Activated CD4-positive, alpha-beta memory T cell treated with anti-CD3 and anti-CD28 coated beads for 36 hours (primary cell): ENCODE data around the gene SAPCD2. TPM values are rescaled to one million over a fixed set of nuclear protein-coding genes. Genes with fewer than 3 reads are reported as not detected.

Source experiments
- CTCF ChIA-PET: fragments of 350-600 bp; sonication (Branson Sonifier 250); formaldehyde crosslinking; loops from one replicate; lab custom pipeline; 2021; ENCODE audit warnings: antibody characterized with exemption, inconsistent platforms; lab: Charles Lee
- POLR2A ChIA-PET: fragments of 350-600 bp; sonication (Branson Sonifier 250); formaldehyde crosslinking; loops from one replicate; lab custom pipeline; 2021; ENCODE audit warnings: antibody characterized with exemption; lab: Charles Lee
- DNase-seq: peaks from one replicate; pipeline ENCODE4 v3.0.0-alpha.2; 2020
- H3K27ac Mint-ChIP-seq: one replicate; pipeline ENCODE4 v1.8.0; 2021; ENCODE audit warnings: mixed read lengths
- H3K27me3 Mint-ChIP-seq: one replicate; pipeline ENCODE4 v1.8.0; 2021; ENCODE audit warnings: mixed read lengths
- H3K36me3 Mint-ChIP-seq: one replicate; pipeline ENCODE4 v1.8.0; 2021; ENCODE audit warnings: mixed read lengths
- H3K4me1 Mint-ChIP-seq: one replicate; pipeline ENCODE4 v1.8.0; 2021; ENCODE audit warnings: low read depth, mixed read lengths
- H3K4me3 Mint-ChIP-seq: one replicate; pipeline ENCODE4 v1.8.0; 2021; ENCODE audit warnings: mild to moderate bottlenecking, mixed read lengths
- H3K9me3 Mint-ChIP-seq: one replicate; pipeline ENCODE4 v1.8.0; 2021; ENCODE audit warnings: mixed read lengths
- intact Hi-C: fragments of 100-400 bp; cut with micrococcal nuclease; formaldehyde crosslinking; loops from one replicate; pipeline ENCODE4 v1.15.1; 2023
- total RNA-seq, 2 experiments: library from RNA; stranded (reverse); gene quantifications; one replicate each; pipeline ENCODE4 v1.2.3, GENCODE V29; 2021

Gene SAPCD2
- total RNA-seq, 2 experiments from 2014 or later, result 6.4 to 6.6 TPM

DNA sequence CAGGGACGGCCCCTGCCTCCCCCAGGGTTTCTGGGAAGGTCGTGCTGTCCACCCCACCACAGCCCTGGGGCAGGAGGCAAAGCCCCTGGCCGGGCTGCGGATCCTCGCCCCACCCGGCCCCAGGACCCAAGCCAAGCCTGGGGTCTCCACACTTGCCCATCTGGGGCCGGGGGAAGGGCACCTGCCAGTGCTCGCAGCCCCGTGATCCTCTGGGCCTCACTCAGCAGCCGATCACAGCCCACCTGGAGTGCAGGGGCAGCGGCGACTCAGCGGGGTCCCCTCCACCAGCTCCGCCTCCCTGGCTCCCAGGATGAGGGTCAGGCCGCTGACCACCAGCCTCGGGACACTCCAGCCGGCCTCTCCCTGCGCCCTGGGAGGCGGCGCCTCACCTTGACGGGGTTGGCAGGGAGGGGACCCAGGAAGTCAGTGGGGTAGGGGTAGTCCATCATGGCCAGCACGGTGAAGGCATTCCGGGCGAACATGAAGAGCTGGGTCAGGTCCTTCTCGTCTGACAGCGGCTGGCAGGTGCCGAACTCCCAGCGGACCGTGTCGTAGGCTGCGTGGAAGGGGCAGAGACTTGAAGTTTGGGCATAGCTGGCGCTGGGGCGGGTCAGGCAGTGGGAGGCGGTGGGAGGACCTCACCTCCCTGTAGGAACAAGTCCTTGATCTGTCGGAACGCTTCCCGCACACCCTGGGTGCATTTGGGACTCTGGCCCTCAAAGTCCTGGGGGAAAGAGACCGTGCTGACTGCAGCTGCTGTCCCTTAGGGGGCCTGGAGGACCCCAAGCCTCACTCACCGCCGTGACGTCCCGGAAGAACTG lies 42.4 kb upstream of the SAPCD2 start:
- Mint-ChIP-seq H3K9me3 (no peaks in the 10 kb centered on the region), H3K4me1 (peaks cover 10% of the 10 kb centered on the region), H3K36me3 (peaks cover 8% of the 10 kb centered on the region), H3K27me3 (no peaks in the 10 kb centered on the region), H3K4me3 (peak overlapping the region; percentile 70), H3K27ac (no peak overlapping the region)
- DNase-seq, result no peak
- CTCF ChIA-PET, result interaction anchor here (1.3 to 3.0 kb wide), 3 partner anchors 17 to 114 kb away, joined by 4 to 15 read pairs (median 4); partner anchors contain the start of gene RNF224
- intact Hi-C loops, result no loop called here
- POLR2A ChIA-PET, result interaction anchor here (1.2 to 2.1 kb wide), 2 partner anchors 17 to 26 kb away, joined by 5 to 8 read pairs; partner anchors contain the start of gene MAN1B1

DNA sequence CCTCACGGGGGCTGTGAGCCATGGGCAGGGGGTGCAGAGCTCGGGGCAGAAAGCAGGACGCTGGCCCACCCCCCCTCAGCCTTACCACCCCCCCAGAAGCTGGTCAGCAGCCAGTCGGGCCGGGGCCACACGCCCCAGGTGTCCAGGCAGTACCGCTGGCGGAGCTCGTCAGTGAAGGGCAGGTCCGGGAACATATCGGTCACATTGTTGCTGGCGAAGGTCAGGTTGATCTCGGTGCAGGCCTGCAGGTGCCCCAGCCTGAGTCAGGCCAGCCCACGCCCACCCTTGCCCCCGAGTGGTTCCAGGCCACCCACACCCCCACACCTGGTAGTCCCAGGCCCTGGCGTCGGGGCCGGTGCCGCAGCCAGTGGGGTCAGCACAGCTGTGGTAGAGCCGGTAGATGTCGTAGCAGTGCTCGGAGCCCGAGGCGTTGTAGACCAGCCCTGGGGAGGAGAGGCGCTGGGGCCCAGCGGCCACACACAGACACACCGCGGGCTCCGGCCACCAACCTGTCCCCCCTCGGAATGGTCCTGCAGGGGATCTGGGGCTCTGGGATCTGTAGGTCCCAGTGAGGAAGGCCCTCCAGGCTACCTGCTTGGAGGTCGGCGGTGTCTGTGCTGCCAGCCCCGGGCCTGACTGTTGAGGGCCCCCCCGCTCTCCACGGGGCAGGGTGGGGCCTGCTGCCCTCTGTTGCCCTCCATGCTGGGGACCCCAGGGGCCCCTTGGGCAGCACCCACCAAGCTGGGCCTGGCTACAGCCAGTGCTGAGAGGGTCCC lies 41.6 kb upstream of the SAPCD2 start:
- intact Hi-C loops, result no loop called here
- no peak overlapping the region for H3K4me3 Mint-ChIP-seq
- no peak overlapping the region for H3K27ac Mint-ChIP-seq
- H3K9me3 Mint-ChIP-seq, result no peaks in the 10 kb centered on the region
- no peak for DNase-seq
- peaks cover 10% of the 10 kb centered on the region for H3K4me1 Mint-ChIP-seq
- H3K27me3 Mint-ChIP-seq, result no peaks in the 10 kb centered on the region
- ChIA-PET CTCF (interaction anchor here (1.5 kb wide), 1 partner anchor 16 kb away, joined by 4 read pairs; no protein-coding TSS in a partner anchor), POLR2A (interaction anchor here (0.6 to 0.7 kb wide), 2 partner anchors 25 to 296 kb away, joined by 3 read pairs; partner anchors contain the start of gene MAN1B1)
- H3K36me3 Mint-ChIP-seq, result peaks cover 8% of the 10 kb centered on the region

DNA sequence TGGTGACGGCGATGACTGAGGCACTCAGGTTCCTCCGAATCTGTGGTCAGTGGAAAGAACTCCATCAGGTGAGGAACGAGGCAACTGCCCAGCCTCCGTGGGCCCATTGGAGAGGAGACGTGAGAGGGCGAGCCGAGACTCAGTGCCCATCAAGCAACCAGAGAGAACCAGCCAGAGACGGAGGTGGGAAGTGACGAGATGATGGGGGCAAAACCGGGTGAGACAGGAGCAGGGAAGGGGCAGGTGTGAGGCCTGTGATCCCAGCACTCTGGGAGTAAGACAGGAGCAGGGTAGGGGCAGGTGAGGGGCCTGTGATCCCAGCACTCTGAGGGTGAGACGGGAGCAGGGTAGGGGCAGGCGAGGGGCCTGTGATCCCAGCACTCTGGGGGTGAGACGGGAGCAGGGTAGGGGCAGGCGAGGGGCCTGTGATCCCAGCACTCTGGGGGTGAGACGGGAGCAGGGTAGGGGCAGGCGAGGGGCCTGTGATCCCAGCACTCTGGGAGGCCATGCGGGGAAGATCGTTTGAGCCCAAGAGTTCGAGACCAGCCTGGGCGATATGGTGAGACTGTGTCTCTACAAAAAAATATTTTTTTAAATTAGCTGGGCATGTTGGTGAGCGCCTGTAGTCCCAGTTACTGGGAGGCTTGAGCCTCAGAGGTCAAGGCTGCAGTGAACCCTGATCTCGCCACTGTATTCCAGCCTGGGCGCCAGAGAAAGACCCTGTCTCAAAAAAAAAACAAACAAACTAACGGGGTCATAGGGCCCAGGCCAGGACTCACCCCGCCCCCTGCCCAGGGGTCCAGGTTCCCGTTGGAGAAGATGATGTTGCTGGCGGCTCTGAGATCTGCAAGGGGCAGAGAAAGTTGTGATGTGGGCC lies 40.8 kb upstream of the SAPCD2 start:
- Mint-ChIP-seq H3K36me3 (peaks cover 8% of the 10 kb centered on the region), H3K4me1 (peaks cover 10% of the 10 kb centered on the region), H3K4me3 (no peak overlapping the region), H3K9me3 (no peaks in the 10 kb centered on the region), H3K27me3 (no peaks in the 10 kb centered on the region), H3K27ac (no peak overlapping the region)
- ChIA-PET CTCF (no interaction called here), POLR2A (interaction anchor here (0.7 kb wide), 1 partner anchor 24 kb away, joined by 3 read pairs; the partner anchor contains the start of gene MAN1B1)
- no peak for DNase-seq
- intact Hi-C loops, result no loop called here

DNA sequence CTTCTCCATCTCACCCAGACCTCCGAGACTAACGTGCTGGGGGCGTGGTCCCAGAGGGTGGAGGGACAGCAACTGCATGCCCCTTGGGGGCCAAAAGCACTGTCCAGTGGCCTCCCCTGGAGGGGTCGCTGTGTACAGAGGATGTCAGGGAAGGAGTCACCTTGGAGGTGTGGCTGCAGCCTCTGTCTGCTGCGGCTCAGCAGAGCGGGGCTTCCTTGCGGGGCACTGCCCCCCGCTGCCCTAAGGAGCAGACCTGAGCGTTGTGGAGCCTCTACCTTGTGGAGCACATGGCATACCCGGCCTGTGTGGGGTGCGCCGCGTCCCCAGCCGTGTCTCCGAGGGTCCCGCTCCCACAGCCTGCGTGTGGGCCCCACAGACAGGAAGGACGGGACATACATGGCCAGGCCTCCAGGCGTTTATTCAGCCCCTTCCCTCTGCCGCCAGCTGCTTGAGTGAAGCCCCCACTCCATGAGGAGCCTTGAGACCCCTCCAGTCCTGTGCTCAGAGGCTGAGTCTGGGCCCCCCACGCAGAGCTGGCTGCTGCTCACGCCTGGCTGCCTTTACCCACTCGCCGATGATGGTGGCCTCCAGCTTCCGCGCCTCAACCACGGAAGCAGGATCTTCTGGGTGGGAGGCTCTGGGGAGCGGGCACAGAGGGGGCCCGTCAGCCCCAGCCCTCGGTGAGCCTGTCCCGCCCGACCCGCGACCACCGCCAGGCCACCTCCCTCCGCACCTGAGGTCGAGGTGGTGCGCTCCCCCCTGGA lies 40.0 kb upstream of the SAPCD2 start:
- H3K27ac Mint-ChIP-seq, result no peak overlapping the region
- H3K4me3 Mint-ChIP-seq, result no peak overlapping the region
- DNase-seq, result no peak
- H3K4me1 Mint-ChIP-seq, result peaks cover 10% of the 10 kb centered on the region
- intact Hi-C loops, result no loop called here
- no peaks in the 10 kb centered on the region for H3K27me3 Mint-ChIP-seq
- CTCF ChIA-PET, result no interaction called here
- POLR2A ChIA-PET, result no interaction called here
- peaks cover 8% of the 10 kb centered on the region for H3K36me3 Mint-ChIP-seq
- H3K9me3 Mint-ChIP-seq, result no peaks in the 10 kb centered on the region

DNA sequence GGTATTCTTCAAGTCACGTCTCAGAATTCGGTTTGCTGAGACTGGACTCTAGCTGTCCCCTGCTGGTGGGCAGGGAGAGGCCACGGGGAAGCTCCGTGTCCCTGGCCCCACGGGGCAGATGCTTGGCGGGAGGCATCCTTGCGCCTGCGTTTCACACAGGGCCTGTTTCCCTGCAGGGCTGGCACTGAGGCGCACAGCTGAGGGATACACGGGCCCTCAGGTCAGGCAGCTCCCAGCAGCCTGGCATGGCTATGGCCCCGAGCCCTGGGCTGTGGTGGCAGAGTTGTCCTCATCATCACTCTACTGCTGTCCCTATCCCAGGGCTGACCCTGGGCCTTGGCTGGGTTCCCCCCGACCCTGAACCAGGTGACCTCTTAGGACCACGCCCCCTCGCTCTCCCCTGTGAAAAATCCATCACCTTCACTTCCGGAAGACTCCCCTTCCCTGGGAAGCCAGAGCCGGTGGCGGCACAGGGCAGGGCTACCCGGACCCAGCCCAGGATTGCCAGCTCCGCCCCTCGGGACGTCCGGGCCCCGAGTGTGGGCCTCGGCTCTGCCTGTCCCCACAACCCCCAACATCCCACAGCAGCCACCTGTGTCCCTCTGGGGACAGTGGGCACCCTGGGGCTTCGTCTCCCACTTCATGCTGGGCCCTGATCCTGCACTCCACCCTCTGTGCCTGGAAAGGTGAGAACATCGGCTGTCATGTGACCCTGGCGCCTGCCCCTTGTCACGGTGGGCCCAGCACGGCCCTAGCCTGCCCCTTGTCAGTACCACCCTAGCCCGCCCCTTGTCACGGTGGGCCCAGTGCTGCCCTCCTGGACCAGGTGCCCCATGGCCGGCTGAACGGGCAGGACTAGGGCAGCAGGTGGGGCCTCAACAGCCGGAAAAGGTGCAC lies 39.1 kb upstream of the SAPCD2 start:
- Mint-ChIP-seq H3K27me3 (no peaks in the 10 kb centered on the region), H3K4me3 (no peak overlapping the region), H3K27ac (no peak overlapping the region), H3K36me3 (peaks cover 8% of the 10 kb centered on the region), H3K4me1 (peaks cover 10% of the 10 kb centered on the region), H3K9me3 (no peaks in the 10 kb centered on the region)
- ChIA-PET POLR2A (no interaction called here), CTCF (interaction anchor here (0.8 to 1.5 kb wide), 2 partner anchors 14 to 127 kb away, joined by 3 to 4 read pairs; no protein-coding TSS in a partner anchor)
- DNase-seq, result no peak
- intact Hi-C loops, result no loop called here

DNA sequence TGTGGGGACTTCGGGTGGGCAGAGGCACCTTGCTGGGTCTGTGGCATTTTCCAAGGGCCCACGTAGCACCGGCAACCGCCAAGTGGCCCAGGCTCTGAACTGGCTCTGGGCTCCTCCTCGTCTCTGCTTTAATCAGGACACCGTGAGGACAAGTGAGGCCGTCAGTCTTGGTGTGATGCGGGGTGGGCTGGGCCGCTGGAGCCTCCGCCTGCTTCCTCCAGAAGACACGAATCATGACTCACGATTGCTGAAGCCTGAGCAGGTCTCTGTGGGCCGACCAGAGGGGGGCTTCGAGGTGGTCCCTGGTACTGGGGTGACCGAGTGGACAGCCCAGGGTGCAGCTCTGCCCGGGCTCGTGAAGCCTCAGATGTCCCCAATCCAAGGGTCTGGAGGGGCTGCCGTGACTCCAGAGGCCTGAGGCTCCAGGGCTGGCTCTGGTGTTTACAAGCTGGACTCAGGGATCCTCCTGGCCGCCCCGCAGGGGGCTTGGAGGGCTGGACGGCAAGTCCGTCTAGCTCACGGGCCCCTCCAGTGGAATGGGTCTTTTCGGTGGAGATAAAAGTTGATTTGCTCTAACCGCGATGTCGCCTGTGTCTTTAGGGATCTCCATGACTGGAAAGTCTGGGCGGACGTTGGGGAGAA lies 38.4 kb upstream of the SAPCD2 start:
- Mint-ChIP-seq H3K27me3 (no peaks in the 10 kb centered on the region), H3K36me3 (peaks cover 8% of the 10 kb centered on the region), H3K27ac (no peak overlapping the region), H3K9me3 (no peaks in the 10 kb centered on the region), H3K4me3 (no peak overlapping the region), H3K4me1 (peaks cover 10% of the 10 kb centered on the region)
- DNase-seq, result no peak
- ChIA-PET CTCF (interaction anchor here (0.8 to 1.5 kb wide), 2 partner anchors 13 to 128 kb away, joined by 3 to 4 read pairs; no protein-coding TSS in a partner anchor), POLR2A (no interaction called here)
- intact Hi-C loops, result no loop called here

DNA sequence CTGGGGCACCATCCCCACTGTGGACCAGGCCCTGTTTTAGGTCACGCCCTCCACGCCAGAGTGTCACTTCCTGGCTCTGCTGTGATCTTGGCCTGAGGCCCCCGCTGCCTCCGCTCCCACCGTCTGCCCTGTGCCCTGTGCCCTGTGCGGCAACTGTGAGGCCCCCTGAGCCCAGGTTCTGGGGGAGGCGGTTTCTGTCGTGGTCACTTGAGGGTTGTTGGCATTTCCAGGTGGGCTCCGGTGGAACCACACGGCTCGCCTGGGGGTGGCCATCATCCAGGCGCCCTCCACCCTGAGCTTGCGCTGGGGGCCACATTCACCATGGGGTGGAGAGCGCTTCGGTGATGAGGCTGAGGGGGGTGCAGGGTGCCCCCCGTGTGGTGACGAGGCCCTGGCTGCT lies 37.6 kb upstream of the SAPCD2 start:
- ChIA-PET CTCF (interaction anchor here (1.2 to 1.5 kb wide), 3 partner anchors 12 to 129 kb away, joined by 3 to 4 read pairs (median 3); no protein-coding TSS in a partner anchor), POLR2A (interaction anchor here (0.6 to 1.0 kb wide), 2 partner anchors 12 to 325 kb away, joined by 3 read pairs; no protein-coding TSS in a partner anchor)
- Mint-ChIP-seq H3K4me3 (no peak overlapping the region), H3K9me3 (no peaks in the 10 kb centered on the region), H3K27me3 (no peaks in the 10 kb centered on the region), H3K27ac (no peak overlapping the region), H3K36me3 (peaks cover 8% of the 10 kb centered on the region), H3K4me1 (peaks cover 5% of the 10 kb centered on the region)
- intact Hi-C loops, result no loop called here
- no peak for DNase-seq

DNA sequence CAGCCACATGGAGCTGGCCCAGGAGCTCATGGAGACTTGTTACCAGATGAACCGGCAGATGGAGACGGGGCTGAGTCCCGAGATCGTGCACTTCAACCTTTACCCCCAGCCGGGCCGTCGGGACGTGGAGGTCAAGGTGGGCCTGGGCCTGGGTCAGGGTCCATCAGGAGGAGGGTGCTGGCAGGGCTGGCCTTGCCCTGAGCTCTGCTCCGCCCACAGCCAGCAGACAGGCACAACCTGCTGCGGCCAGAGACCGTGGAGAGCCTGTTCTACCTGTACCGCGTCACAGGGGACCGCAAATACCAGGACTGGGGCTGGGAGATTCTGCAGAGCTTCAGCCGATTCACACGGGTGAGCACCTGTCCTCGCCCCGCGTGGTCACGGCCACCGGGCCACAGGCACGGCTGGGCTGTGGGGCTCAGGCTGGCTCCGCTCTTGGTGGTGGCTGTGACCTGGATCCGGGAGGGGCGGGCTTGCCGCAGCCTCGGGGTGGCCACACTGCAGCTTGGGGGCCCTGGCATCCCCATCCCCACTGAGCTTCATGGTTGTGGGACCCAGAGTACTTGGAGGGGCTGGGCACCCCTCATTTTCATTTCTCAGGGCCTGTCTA lies 37.1 kb upstream of the SAPCD2 start:
- no peak overlapping the region for H3K27ac Mint-ChIP-seq
- H3K4me1 Mint-ChIP-seq, result peaks cover 2% of the 10 kb centered on the region
- ChIA-PET POLR2A (interaction anchor here (0.6 to 1.0 kb wide), 2 partner anchors 12 to 324 kb away, joined by 3 read pairs; no protein-coding TSS in a partner anchor), CTCF (interaction anchor here (1.2 to 1.3 kb wide), 2 partner anchors 12 to 82 kb away, joined by 3 read pairs; no protein-coding TSS in a partner anchor)
- H3K27me3 Mint-ChIP-seq, result no peaks in the 10 kb centered on the region
- no peak overlapping the region for H3K4me3 Mint-ChIP-seq
- no peaks in the 10 kb centered on the region for H3K9me3 Mint-ChIP-seq
- intact Hi-C loops, result no loop called here
- H3K36me3 Mint-ChIP-seq, result peaks cover 8% of the 10 kb centered on the region
- no peak for DNase-seq

DNA sequence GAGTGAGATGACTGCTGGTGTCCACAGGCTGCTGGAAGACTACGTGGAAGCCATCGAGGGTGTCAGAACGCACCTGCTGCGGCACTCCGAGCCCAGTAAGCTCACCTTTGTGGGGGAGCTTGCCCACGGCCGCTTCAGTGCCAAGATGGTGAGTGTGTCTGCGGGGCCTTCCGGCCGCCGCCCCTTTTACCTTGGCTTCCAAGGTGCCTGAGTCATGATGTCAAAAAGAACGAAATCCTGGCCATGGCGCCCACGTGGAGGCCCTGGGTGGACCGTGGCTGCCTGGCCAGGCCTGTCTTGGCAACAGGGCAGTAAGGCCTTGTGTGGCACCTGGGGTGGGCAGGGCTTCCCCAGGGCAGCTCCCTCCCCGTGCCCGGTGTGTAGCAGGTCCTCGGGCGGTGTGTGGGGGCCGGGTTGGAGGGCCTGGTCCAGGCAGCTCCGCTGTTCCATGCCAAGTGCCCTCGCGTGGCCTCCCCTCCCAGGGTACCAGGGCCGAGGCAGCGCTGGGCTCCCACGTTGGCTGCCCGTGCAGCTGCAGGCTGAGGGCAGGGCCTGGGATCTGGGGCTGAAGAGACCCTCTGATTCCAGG lies 36.4 kb upstream of the SAPCD2 start:
- DNase-seq, result no peak
- POLR2A ChIA-PET, result interaction anchor here (1.0 kb wide), 1 partner anchor 11 kb away, joined by 3 read pairs; no protein-coding TSS in a partner anchor
- Mint-ChIP-seq H3K36me3 (peaks cover 8% of the 10 kb centered on the region), H3K4me1 (peaks cover 2% of the 10 kb centered on the region), H3K27me3 (no peaks in the 10 kb centered on the region), H3K9me3 (no peaks in the 10 kb centered on the region), H3K4me3 (no peak overlapping the region), H3K27ac (no peak overlapping the region)
- CTCF ChIA-PET, result interaction anchor here (0.5 to 1.6 kb wide), 5 partner anchors 11 to 94 kb away, joined by 3 to 6 read pairs (median 3); no protein-coding TSS in a partner anchor
- intact Hi-C loops, result no loop called here
